ENCODE measurements around the gene FGGY.

Gene FGGY

DNA sequence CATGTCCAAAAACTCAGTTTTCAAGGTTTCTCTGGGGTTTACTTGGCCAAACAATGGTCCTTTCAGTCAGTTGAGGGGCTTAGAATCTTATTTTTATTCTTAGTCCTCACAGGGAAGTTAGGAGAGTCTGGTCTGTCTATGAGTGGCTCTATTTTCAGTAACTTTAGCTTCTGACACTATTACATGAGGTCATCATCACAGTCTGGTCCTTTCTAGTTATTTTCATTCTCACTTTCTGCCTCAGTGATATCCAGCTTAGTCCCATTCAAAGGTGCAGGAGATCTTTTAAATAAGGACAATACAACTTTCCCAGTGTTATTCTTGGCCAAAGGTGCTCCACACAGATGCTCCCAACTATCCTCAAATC lies 30.0 kb upstream of the FGGY start:
- Histone ChIP-seq H3K27ac (ENCODE audit: low read length) (no peak overlapping the region), H2AFZ (ENCODE audit: low read depth, low read length) (no peak overlapping the region), H3K36me3 (ENCODE audit: insufficient read depth, low read length) (no peaks in the 10 kb centered on the region), H3K27me3 (ENCODE audit: insufficient read depth, low read length, poor library complexity) (no peaks in the 10 kb centered on the region), H3K4me3 (ENCODE audit: low read depth in 1 of 2, low read length in 2 of 2) (no peak overlapping the region), H3K4me2 (ENCODE audit: insufficient read depth, low read length) (no peak overlapping the region), H3K9me3 (ENCODE audit: insufficient read depth, low read length, severe bottlenecking) (no peaks in the 10 kb centered on the region), H3K9ac (ENCODE audit: low read depth, low read length) (no peak overlapping the region), H3K79me2 (ENCODE audit: insufficient read depth, low read length) (no peaks in the 10 kb centered on the region), H3K4me1 (ENCODE audit: insufficient read depth, low read length) (no peaks in the 10 kb centered on the region), H4K20me1 (ENCODE audit: insufficient read depth, low read length) (no peaks in the 10 kb centered on the region)
- no peak for DNase-seq
- TF ChIP-seq, protein P1, sequence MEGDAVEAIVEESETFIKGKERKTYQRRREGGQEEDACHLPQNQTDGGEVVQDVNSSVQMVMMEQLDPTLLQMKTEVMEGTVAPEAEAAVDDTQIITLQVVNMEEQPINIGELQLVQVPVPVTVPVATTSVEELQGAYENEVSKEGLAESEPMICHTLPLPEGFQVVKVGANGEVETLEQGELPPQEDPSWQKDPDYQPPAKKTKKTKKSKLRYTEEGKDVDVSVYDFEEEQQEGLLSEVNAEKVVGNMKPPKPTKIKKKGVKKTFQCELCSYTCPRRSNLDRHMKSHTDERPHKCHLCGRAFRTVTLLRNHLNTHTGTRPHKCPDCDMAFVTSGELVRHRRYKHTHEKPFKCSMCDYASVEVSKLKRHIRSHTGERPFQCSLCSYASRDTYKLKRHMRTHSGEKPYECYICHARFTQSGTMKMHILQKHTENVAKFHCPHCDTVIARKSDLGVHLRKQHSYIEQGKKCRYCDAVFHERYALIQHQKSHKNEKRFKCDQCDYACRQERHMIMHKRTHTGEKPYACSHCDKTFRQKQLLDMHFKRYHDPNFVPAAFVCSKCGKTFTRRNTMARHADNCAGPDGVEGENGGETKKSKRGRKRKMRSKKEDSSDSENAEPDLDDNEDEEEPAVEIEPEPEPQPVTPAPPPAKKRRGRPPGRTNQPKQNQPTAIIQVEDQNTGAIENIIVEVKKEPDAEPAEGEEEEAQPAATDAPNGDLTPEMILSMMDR (IDR thresholded peaks at IDR 0.05; ENCODE audit: borderline replicate concordance, extremely low read depth, low read length, poor library complexity, severe bottlenecking): no peak
- no peak for TF ChIP-seq EZH2 (IDR thresholded peaks at IDR 0.05; ENCODE audit: borderline replicate concordance, low read depth, low read length, severe bottlenecking)
- no peak for ATAC-seq (ENCODE audit: insufficient read depth, low read depth)

DNA sequence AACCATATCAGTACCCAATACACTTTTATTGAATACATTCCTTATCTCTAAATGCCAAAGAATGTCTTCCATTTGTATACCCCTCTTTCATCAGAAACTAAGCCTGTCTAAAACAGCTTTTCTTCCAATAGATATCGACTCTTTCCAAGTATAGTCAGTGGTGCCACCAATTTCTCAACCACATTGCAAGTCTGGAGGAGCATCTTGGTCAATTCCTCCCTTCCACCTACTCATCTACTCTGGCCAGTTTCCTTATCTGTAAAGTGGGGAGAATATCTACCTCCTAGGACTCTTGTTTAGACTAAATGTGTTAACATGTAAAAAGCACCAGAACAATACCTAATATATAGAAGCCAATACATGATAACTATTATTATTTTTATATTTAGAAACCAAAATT lies 28.5 kb upstream of the FGGY start:
- no peak for TF ChIP-seq EZH2 (IDR thresholded peaks at IDR 0.05; ENCODE audit: borderline replicate concordance, low read depth, low read length, severe bottlenecking)
- TF ChIP-seq, protein P1 (IDR thresholded peaks at IDR 0.05; ENCODE audit: borderline replicate concordance, extremely low read depth, low read length, poor library complexity, severe bottlenecking): no peak
- Histone ChIP-seq H4K20me1 (ENCODE audit: insufficient read depth, low read length) (no peaks in the 10 kb centered on the region), H2AFZ (ENCODE audit: low read depth, low read length) (no peak overlapping the region), H3K4me1 (ENCODE audit: insufficient read depth, low read length) (no peaks in the 10 kb centered on the region), H3K27ac (ENCODE audit: low read length) (no peak overlapping the region), H3K4me2 (ENCODE audit: insufficient read depth, low read length) (no peak overlapping the region), H3K4me3 (ENCODE audit: low read depth in 1 of 2, low read length in 2 of 2) (no peak overlapping the region), H3K79me2 (ENCODE audit: insufficient read depth, low read length) (no peaks in the 10 kb centered on the region), H3K27me3 (ENCODE audit: insufficient read depth, low read length, poor library complexity) (no peaks in the 10 kb centered on the region), H3K9me3 (ENCODE audit: insufficient read depth, low read length, severe bottlenecking) (no peaks in the 10 kb centered on the region), H3K9ac (ENCODE audit: low read depth, low read length) (no peak overlapping the region), H3K36me3 (ENCODE audit: insufficient read depth, low read length) (no peaks in the 10 kb centered on the region)
- DNase-seq (no peak), ATAC-seq (ENCODE audit: insufficient read depth, low read depth) (no peak)

DNA sequence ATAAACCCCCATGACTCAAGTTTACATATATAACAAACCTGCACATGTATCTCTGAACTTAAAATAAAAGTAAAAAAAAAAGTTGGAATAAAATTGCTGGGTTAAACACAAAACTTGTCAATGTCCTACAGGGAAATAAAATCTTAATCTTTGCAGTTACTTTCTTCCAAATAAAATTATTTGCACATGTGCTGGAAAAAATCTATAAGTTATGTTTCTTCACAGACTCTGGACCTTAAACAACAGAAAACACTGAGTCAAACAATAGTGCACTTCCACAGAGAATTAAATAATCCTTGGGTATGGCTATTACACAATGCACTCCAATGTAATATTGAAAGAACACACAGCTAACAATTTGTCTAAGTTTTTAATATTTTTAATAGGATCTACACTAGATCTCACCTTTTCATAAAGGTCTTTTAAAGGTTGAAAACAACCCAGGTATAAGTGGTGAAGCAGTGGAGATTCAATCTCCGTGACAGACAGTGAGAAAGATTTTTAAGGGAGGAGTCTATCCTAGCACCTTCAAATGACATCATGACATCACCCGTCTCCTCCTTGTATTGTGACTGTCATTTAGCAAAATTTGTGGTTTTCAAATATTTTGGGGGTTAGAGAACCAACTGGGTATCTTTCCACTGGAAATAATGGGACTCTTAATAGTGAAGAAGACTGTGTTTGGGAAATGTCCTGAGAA lies 25.2 kb upstream of the FGGY start:
- no peaks in the 10 kb centered on the region for H3K36me3 ChIP-seq (ENCODE audit: insufficient read depth, low read length)
- H3K9me3 ChIP-seq (ENCODE audit: insufficient read depth, low read length, severe bottlenecking): no peaks in the 10 kb centered on the region
- H3K9ac ChIP-seq (ENCODE audit: low read depth, low read length): no peak overlapping the region
- no peak overlapping the region for H3K4me3 ChIP-seq (ENCODE audit: low read depth in 1 of 2, low read length in 2 of 2)
- no peak overlapping the region for H3K4me2 ChIP-seq (ENCODE audit: insufficient read depth, low read length)
- TF ChIP-seq, protein P1 (IDR thresholded peaks at IDR 0.05; ENCODE audit: borderline replicate concordance, extremely low read depth, low read length, poor library complexity, severe bottlenecking): no peak
- no peak for TF ChIP-seq EZH2 (IDR thresholded peaks at IDR 0.05; ENCODE audit: borderline replicate concordance, low read depth, low read length, severe bottlenecking)
- no peaks in the 10 kb centered on the region for H4K20me1 ChIP-seq (ENCODE audit: insufficient read depth, low read length)
- H3K79me2 ChIP-seq (ENCODE audit: insufficient read depth, low read length): no peaks in the 10 kb centered on the region
- ATAC-seq (ENCODE audit: insufficient read depth, low read depth) (no peak), DNase-seq (no peak)
- no peaks in the 10 kb centered on the region for H3K4me1 ChIP-seq (ENCODE audit: insufficient read depth, low read length)
- no peak overlapping the region for H3K27ac ChIP-seq (ENCODE audit: low read length)
- H3K27me3 ChIP-seq (ENCODE audit: insufficient read depth, low read length, poor library complexity): no peaks in the 10 kb centered on the region
- no peak overlapping the region for H2AFZ ChIP-seq (ENCODE audit: low read depth, low read length)

All from DND-41 (cell line).